Ectodermal cell (in vitro differentiated cells): ENCODE results near the gene SPTLC3.
"Not testable (repeated sequence)": the region's sequence is repeated elsewhere in the genome, so short reads cannot be mapped to it uniquely, and the experiment has no call there.

ENCODE experiments used
- H3K27ac ChIP-seq: 2 replicates; pipeline ENCODE4 v1.7.0; 2013; ENCODE audit warnings: mild to moderate bottlenecking, low read depth, low read length; ENCODE audit not compliant: insufficient read depth, poor library complexity, severe bottlenecking
- H3K27me3 ChIP-seq: 2 replicates; pipeline ENCODE4 v1.7.0; 2013; ENCODE audit warnings: mild to moderate bottlenecking, low read length; ENCODE audit not compliant: insufficient read depth, control insufficient read depth, poor library complexity, severe bottlenecking
- H3K36me3 ChIP-seq: one replicate; pipeline ENCODE4 v1.7.0; 2013; ENCODE audit warnings: low read length; ENCODE audit not compliant: control insufficient read depth, insufficient read depth
- H3K4me1 ChIP-seq: one replicate; pipeline ENCODE4 v1.7.0; 2013; ENCODE audit warnings: low read length; ENCODE audit not compliant: control insufficient read depth, insufficient read depth
- H3K4me3 ChIP-seq: 2 replicates; pipeline ENCODE4 v1.7.0; 2013; ENCODE audit warnings: low read depth, low read length, control low read depth; ENCODE audit not compliant: insufficient read depth
- H3K9me3 ChIP-seq: 2 replicates; pipeline ENCODE4 v1.7.0; 2013; ENCODE audit warnings: mild to moderate bottlenecking, low read length, moderate library complexity; ENCODE audit not compliant: control insufficient read depth
- WGBS, 2 experiments: methylation state at CpG; one replicate each; pipeline ENCODE4 v1.1.7; 2013; ENCODE audit warnings: missing lambda C conversion rate in 2 of 2; 5-methylcytosine and 5-hydroxymethylcytosine counted together

The SPTLC3 gene

DNA sequence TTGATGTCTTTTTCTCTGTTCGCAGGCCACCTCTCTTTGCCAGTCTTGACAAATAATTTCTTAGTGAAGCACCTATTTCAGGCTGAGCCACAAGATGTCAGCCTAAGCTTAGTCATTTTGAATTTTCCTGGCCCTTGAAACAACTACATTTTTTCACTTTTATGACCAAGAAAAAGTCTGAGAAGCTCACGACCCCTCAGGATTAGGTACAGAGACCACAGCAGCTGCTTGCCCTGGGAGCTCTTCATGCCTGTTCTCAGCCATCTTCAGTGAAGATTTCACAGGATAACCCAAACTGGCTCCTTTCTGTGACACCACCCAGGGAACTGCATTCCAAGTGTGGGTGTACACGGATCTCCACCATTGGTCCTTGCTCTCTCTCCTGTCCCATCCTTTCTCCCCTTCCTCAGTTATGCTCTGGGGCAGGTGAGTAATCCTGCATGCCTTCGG lies 38.4 kb upstream of the SPTLC3 start:
- no peaks in the 10 kb centered on the region for H3K36me3 ChIP-seq
- no peak overlapping the region for H3K27ac ChIP-seq
- WGBS, 2 experiments: 77 to 83% methylated on average over 4 of the region's 4 CpGs
- H3K9me3 ChIP-seq: no peaks in the 10 kb centered on the region
- H3K4me1 ChIP-seq: no peaks in the 10 kb centered on the region
- no peaks in the 10 kb centered on the region for H3K27me3 ChIP-seq
- H3K4me3 ChIP-seq: no peak overlapping the region

GRCh38 chr20:12975833-12976608 lies 32.8 kb upstream of the SPTLC3 start:
- WGBS, 2 experiments: 87 to 96% methylated on average over 4 of the region's 4 CpGs
- no peak overlapping the region for H3K4me3 ChIP-seq
- no peak overlapping the region for H3K27ac ChIP-seq

GRCh38 chr20:12976720-12977309 lies 32.0 kb upstream of the SPTLC3 start:
- no peaks in the 10 kb centered on the region for H3K4me1 ChIP-seq
- H3K27ac ChIP-seq: no peak overlapping the region
- no peaks in the 10 kb centered on the region for H3K9me3 ChIP-seq
- WGBS, 2 experiments: 91 to 94% methylated on average over 6 of the region's 6 CpGs
- H3K36me3 ChIP-seq: no peaks in the 10 kb centered on the region
- H3K4me3 ChIP-seq: no peak overlapping the region
- no peaks in the 10 kb centered on the region for H3K27me3 ChIP-seq

More at GRCh38 chr20:12975833-12976608, 32.8 kb upstream of the SPTLC3 start:
- no peaks in the 10 kb centered on the region for H3K4me1 ChIP-seq
- H3K27me3 ChIP-seq: no peaks in the 10 kb centered on the region
- H3K36me3 ChIP-seq: no peaks in the 10 kb centered on the region
- no peaks in the 10 kb centered on the region for H3K9me3 ChIP-seq

- no peaks in the 10 kb centered on the region for H3K36me3 ChIP-seq
- no peaks in the 10 kb centered on the region for H3K4me1 ChIP-seq
- H3K27me3 ChIP-seq: no peaks in the 10 kb centered on the region
- no peak overlapping the region for H3K27ac ChIP-seq
- no peaks in the 10 kb centered on the region for H3K9me3 ChIP-seq
- no peak overlapping the region for H3K4me3 ChIP-seq
- WGBS, 2 experiments: 93 to 98% methylated on average over 3 of the region's 3 CpGs
Measured at GRCh38 chr20:12977328-12978125, 31.2 kb upstream of the SPTLC3 start.

- H3K4me1 ChIP-seq: no peaks in the 10 kb centered on the region
- WGBS, 2 experiments: 100% methylated on average over 1 of the region's 1 CpG; no CpG with 5 or more reads in 1 of the 2 experiments
- H3K27me3 ChIP-seq: no peaks in the 10 kb centered on the region
- no peak overlapping the region for H3K27ac ChIP-seq
- H3K36me3 ChIP-seq: no peaks in the 10 kb centered on the region
- H3K9me3 ChIP-seq: no peaks in the 10 kb centered on the region
- no peak overlapping the region for H3K4me3 ChIP-seq
Measured at GRCh38 chr20:12978126-12978394, 30.7 kb upstream of the SPTLC3 start.

- Histone ChIP-seq H3K4me1 (no peaks in the 10 kb centered on the region), H3K9me3 (no peaks in the 10 kb centered on the region)
- 93 to 98% methylated on average over 3 of the region's 4 CpGs for WGBS, 2 experiments
Measured at GRCh38 chr20:12978613-12979495, 29.9 kb upstream of the SPTLC3 start.

DNA sequence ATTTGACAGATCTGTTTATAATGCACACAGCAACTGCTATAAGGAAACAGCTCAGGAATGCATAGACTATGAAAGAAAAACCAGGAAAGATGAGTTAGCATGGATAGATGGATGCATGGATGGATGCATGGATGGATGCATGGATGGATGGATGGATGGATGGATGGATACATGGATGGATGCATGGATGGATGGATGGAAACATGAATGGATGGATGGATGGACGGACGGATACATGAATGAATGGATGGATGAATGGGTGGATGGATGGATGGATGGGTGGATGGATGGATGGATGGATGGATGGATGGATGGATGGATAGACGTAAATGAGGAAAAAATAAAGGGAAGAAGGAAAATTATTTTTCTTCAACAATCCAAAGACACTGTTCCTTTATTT lies 29.1 kb upstream of the SPTLC3 start:
- H3K36me3 ChIP-seq, H3K4me1 ChIP-seq, H3K9me3 ChIP-seq, H3K4me3 ChIP-seq, H3K27ac ChIP-seq, H3K27me3 ChIP-seq: not testable (repeated sequence)
- WGBS, 2 experiments: 88 to 98% methylated on average over 3 of the region's 3 CpGs

More at GRCh38 chr20:12978613-12979495, 29.9 kb upstream of the SPTLC3 start:
- no peak overlapping the region for H3K27ac ChIP-seq
- no peaks in the 10 kb centered on the region for H3K27me3 ChIP-seq
- H3K4me3 ChIP-seq: no peak overlapping the region
- H3K36me3 ChIP-seq: no peaks in the 10 kb centered on the region

DNA sequence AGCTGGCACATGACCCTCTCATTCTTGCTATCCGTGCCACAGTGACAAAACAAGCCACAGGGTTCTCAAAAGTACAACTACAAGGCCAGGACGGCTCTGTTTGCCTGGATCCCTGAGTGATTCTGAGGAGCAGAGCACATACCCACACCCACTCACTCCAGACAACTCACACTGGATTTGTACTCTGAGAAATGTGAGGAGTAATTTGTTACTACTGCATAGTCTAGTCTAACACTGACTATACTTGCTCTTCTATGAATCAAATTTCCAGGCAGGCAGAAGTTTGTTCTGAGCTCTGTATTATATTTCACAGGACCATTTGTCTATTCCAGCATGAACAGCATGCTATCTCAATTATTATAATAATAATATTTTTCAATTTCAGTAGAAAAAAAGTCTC lies 26.7 kb upstream of the SPTLC3 start:
- no peaks in the 10 kb centered on the region for H3K27me3 ChIP-seq
- 92 to 99% methylated on average over 2 of the region's 2 CpGs for WGBS, 2 experiments
- H3K4me3 ChIP-seq: no peak overlapping the region
- H3K9me3 ChIP-seq: no peaks in the 10 kb centered on the region
- H3K4me1 ChIP-seq: no peaks in the 10 kb centered on the region
- H3K27ac ChIP-seq: no peak overlapping the region
- H3K36me3 ChIP-seq: no peaks in the 10 kb centered on the region

GRCh38 chr20:12984069-12984765 lies 24.6 kb upstream of the SPTLC3 start:
- Histone ChIP-seq H3K4me1 (no peaks in the 10 kb centered on the region), H3K9me3 (no peaks in the 10 kb centered on the region), H3K36me3 (no peaks in the 10 kb centered on the region), H3K27me3 (no peaks in the 10 kb centered on the region), H3K4me3 (no peak overlapping the region), H3K27ac (no peak overlapping the region)
- WGBS, 2 experiments: 82 to 91% methylated on average over 2 of the region's 2 CpGs
